Right ventricle myocardium inferior (tissue), 1 donor: ENCODE measurements around the gene ZBTB7A. TPM values are rescaled to one million over a fixed set of nuclear protein-coding genes. Genes with fewer than 3 reads are reported as not detected.

Source experiments
- ATAC-seq: fragments of 200-7000 bp; cut with Tn5 transposase; one replicate; pipeline ENCODE4 v1.9.1; 2020; ENCODE audit warnings: mild to moderate bottlenecking, moderate library complexity
- DNase-seq: peaks from one replicate; pipeline ENCODE4 v3.0.0; 2021; ENCODE audit errors: missing footprints
- intact Hi-C: fragments of 100-400 bp; cut with DNase I; formaldehyde crosslinking; loops from one replicate; pipeline ENCODE4 v1.11.0; 2022
- long read RNA-seq: library from polyadenylated mRNA; unstranded; transcript quantifications from one replicate; pipeline ENCODE4 v2.0.0, GENCODE V29; 2021
- total RNA-seq: library from RNA; stranded (reverse); fragmentation: NEBNext Ultra II Directional; extraction: Animal tissue kit (Norgen Biotek cat#: 25700); gene quantifications from one replicate; pipeline ENCODE4 v1.2.1, GENCODE V29; 2021
- donor health status: DM: no; HTN: yes; CAD: no; lungs with severe emphysema.

The ZBTB7A gene
- total RNA-seq = 30.8 TPM
- long read RNA-seq, full-length matches to known transcripts = 3 of 13 reads
- long read RNA-seq, partial matches to known transcripts = 2 of 13 reads
- long read RNA-seq, other reads (novel, unspliced or antisense) = 8 of 13 reads

DNA sequence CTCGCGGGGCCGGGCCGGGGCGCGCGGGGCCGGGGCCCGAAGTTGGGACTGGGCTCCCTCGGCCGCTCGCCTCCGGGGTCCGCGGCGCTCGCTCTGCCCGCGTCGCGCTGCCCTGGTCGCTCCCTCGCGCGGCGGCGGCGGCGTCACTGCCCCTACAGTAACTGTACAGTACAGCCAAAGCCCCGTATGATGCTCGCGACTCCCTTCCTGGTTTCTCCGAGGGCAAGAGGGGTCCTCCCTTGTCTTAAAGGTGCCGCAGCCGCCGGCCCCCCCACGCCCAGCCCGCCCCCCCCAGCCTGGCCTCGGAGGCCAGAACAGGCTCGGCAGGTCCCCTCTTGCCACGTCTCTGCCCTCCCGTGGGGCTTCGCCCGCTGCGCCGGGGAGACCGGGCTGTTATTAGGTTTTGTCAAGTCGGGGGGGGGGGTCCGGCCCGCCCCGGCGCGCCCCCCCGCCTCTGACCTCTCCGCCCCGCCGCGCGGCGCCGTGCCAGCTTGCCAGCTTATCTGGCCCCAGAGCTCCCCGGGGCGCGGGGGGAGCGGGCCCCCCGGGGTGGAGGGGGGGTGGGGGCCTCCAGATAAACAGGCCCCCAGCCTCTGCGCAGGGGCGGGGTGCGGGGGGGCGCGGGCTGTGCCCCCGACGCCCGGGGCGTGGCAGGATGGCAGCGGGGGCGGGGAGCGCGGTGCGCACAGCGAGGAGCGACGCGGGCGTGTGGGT, at the start of gene ZBTB7A:
Gene ZBTB7A, minus strand, starts transcription at position 218 of the 714 bp plus-strand sequence. CDS start 11,667 bp downstream, outside the sequence.
- intact Hi-C loops = loop anchor here (2.0 to 5.0 kb wide), 2 partner anchors 55 to 80 kb away; partner anchors contain the start of gene MAP2K2
- DNase-seq (peak; percentile 94), ATAC-seq (peak; percentile 45)

DNA sequence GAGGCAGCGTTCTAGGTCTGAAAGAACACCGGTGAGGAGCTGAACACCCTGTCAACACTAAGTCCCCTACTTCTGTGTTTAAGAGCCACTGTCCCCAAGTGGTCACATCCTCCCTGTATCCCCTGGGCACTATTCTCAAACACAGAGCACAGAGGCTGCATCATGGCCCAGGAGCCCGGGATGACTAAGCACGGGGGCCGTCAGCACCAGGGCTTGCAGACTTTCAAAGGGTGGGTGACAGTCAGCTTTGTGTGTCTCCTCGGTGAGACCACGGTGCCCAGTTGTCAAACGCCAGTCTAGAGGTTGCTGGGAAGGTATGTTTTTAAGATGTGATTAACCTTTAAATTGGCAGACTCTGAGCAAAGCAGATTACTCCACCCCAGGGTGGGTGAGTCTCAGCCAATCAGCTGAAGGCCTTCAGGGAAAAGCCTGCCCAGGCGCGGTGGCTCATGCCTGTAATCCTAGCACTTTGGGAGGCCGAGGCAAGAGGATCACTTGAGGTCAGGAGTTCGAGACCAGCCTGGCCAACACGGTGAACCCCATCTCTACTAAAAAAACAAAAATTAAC, 49.2 kb upstream of the ZBTB7A start:
- ATAC-seq (no peak), DNase-seq (no peak)
- intact Hi-C loops = no loop called here

- peak; percentile 78 for ATAC-seq
- intact Hi-C loops = no loop called here
- DNase-seq = no peak
Observed at GRCh38 chr19:4115050-4115817, 48.5 kb upstream of the ZBTB7A start.

DNA sequence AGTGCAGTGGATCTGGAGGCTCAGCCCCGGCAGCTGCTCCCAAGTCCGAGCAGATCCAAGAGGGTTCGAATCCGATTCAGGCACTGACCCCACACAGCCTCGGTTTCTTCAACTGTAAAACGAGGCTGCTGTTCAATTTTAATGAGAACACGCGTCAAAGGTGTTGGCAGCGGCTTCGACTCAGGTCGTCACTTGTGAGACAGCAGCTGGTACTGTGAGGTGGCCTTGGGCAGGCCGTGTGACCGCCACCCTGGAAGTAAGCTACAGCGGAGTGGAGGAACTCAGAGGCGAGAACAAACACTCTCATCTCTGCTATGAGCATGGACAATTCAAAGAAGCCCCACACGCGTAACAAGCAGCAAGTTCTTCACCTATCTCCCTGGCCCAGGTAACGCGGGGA, 47.5 kb upstream of the ZBTB7A start:
- no peak for ATAC-seq
- intact Hi-C loops = no loop called here
- DNase-seq = no peak

GRCh38 chr19:4113398-4114088, 46.8 kb upstream of the ZBTB7A start:
- ATAC-seq (peak; percentile 56), DNase-seq (no peak)
- intact Hi-C loops = no loop called here

- intact Hi-C loops = no loop called here
- DNase-seq = no peak
- ATAC-seq = no peak
Observed at GRCh38 chr19:4112367-4112766, 45.7 kb upstream of the ZBTB7A start.

GRCh38 chr19:4109626-4109945, 42.9 kb upstream of the ZBTB7A start:
- intact Hi-C loops = no loop called here

DNA sequence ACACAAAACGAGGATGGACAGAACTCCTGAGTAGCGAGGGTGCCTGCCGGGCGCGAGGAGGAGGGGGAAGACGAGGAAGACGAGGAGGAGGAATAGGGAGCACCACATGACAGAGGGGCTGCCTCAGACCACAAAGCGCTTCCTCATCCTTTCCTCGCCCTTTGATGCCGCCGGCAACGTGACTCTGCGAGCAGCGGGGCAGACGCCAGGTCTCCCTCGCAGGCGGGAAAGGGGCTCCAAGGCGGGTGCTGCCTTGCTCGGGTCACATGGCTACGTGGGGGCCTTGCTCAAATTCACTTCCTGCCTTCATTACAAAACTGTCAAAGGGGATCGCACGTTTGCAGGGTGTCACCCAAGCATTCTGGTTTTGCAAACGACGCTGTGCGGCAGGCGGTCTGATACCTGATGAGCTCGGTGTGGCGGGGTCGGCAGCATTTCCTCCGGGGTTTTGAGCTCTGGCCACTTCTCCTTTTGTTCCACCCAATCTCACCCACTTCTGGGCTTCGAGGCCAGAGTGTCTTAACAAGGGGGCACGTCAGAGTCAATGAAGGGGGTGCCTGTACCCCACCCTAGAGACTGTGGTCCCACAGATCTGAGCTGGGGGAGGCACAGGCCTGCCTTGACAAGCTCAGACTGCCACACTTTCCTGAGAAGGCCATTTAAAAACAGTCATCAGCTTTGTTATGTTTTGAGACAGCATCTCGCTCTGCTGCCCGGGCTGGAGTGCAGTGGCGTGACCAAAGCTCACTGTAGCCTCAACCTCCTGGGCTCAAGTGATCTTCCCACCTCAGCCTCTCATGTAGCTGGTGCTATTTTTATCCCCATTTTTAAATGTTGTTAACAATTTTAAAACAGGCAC, 42.3 kb upstream of the ZBTB7A start:
- DNase-seq (no peak), ATAC-seq (no peak)
- intact Hi-C loops = no loop called here

More at GRCh38 chr19:4109626-4109945, 42.9 kb upstream of the ZBTB7A start:
- DNase-seq (no peak), ATAC-seq (no peak)

DNA sequence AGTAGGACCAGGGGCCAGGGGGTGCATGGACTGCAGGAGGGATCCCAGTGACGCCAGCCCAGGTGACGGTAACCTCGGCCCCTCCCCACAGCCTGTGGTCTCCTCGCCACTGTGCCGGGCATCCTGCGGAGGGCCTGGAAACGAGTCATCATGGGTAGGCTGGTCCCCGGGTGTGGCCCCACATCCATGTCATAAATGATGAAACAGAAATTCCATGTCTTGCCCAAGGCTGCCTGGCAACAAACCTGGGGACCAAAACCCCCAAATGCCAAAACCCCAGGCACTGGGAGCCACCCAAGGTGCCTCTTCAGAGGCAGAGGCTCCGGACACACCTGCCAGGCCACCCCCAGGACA, 36.4 kb upstream of the ZBTB7A start:
- DNase-seq (no peak), ATAC-seq (no peak)
- intact Hi-C loops = no loop called here

DNA sequence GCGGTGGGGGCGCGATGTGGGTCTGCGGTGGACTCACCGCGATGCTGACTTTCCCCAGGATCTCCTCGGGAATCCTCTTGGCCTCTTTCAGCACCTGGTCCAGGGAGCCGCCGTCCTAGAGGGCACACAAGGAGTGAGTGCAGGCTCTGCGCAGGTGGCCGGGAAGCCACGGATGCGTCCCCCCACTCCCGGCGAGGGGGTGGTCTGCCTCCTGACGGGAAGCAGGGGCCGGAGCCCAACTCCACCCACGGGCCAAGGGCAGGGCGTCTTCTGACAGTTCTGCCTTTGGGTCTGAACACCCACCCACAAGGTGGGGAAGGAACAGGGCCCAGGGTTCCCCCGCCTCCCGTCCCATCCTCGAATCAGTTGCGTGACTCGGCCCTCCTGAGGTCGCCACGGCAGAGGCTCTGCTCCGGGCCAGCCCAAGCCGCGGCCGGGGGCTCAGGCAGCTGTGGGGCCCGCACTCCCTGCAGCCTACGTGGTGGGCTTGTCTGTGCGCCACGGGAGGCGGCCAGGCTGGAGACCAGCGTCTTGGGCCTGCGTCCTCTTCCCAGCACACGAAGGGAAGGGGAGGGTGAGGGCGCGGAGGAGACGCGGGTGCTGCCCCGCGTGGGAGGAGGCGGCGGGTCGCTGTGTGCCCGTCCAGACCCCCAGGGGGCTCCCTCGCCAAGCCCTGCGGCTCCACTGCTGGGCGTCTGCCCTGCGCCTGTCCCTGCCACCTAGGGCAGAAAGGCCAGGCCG, 35.8 kb upstream of the ZBTB7A start:
- ATAC-seq (no peak), DNase-seq (no peak)
- intact Hi-C loops = no loop called here

GRCh38 chr19:4101496-4101770, 34.7 kb upstream of the ZBTB7A start:
- intact Hi-C loops = no loop called here
- DNase-seq = no peak
- no peak for ATAC-seq

- DNase-seq (no peak), ATAC-seq (no peak)
- intact Hi-C loops = no loop called here
Observed at GRCh38 chr19:4100647-4101495, 34.2 kb upstream of the ZBTB7A start.

GRCh38 chr19:4099041-4099764, 32.5 kb upstream of the ZBTB7A start:
- ATAC-seq = no peak
- intact Hi-C loops = no loop called here

GRCh38 chr19:4098493-4098892, 31.8 kb upstream of the ZBTB7A start:
- peak; percentile 83 for DNase-seq
- peak; percentile 85 for ATAC-seq
- intact Hi-C loops = no loop called here

More at GRCh38 chr19:4099041-4099764, 32.5 kb upstream of the ZBTB7A start:
- no peak for DNase-seq

DNA sequence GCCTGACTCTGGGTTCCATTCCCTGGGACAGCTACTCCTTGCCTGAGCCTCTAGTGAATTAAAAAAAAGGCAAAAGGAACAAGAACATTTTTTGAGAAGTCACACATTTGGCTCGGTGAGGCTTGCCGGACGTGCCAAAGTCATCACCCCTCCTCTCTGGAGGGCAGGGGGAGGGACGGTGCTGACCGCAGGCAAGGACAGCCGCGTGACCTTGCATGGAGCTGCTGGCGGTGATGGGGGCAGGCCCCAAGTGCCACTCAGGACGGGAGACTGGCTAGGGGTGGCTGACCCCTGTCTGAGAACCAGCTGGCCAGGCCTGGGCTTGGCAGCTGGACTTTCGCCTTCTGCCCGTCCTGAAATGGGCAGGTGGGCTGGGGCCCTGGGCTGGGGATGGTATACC, 30.8 kb upstream of the ZBTB7A start:
- intact Hi-C loops = no loop called here
- peak; percentile 84 for DNase-seq
- peak; percentile 69 for ATAC-seq

DNA sequence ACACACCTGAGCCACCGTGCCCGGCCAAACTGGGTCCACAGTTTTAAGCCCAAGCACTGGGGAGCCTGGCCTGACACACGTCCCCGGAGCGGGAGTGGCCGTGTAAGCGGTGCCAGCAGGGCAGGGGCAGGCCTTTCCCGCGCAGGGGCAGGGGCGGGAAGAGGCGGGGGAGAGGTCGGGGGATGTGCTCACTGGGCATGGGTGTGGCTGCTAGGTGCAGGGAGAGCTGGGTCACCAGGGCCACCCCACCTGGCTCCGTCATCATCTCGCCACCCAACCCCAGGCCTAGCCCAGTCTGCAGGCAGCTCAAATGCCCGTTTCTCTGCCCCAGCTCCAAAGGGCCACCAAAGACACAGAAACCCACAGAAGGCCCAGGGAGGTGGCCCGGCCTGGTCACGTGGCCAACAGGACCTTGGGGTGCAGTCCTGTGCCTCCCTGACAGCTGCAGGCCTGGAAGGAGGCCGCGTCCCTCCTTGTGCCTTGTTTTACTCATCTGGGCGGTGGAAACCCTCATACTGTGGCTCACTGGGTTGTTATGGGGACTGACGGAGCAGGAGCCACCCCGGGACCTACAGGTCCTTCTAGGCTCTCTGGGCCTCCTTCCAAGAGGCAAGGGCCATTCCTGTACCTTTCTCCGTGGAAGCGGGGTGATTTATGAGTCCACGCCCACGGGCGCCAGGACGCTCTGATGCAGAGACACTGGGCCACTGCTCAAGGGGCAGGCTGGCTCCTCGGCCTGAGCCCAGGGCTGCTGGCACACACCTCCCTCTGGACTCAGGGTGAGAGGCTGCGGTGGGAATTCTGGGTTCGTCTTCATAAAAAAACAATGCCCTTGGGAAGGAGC, 29.6 kb upstream of the ZBTB7A start:
- ATAC-seq = no peak
- no peak for DNase-seq
- intact Hi-C loops = no loop called here
